Epidermal melanocyte (primary cell): Measurements from ENCODE around the gene NPC1L1.
A peak's percentile ranks its signal among the peaks of the same experiment; 100 is the strongest.
"Not testable (repeated sequence)": the region's sequence is repeated elsewhere in the genome, so short reads cannot be mapped to it uniquely, and the experiment has no call there.

ENCODE experiments used
- DNase-seq: peaks from one replicate; pipeline ENCODE4 v3.0.0; 2011; ENCODE audit warnings: low spot score; ENCODE audit not compliant: insufficient read length

The NPC1L1 gene

GRCh38 chr7:44511236-44511635 lies 29.9 kb downstream of the NPC1L1 start:
- no peak for DNase-seq

GRCh38 chr7:44508328-44509030 lies 32.7 kb downstream of the NPC1L1 start:
- DNase-seq: no peak

GRCh38 chr7:44506592-44507288 lies 34.4 kb downstream of the NPC1L1 start:
- DNase-seq: not testable (repeated sequence)

- DNase-seq: no peak
Measured at GRCh38 chr7:44505595-44505994, 35.5 kb downstream of the NPC1L1 start.

- DNase-seq: no peak
Measured at GRCh38 chr7:44498230-44498954, 42.7 kb downstream of the NPC1L1 start.

- no peak for DNase-seq
Measured at GRCh38 chr7:44497155-44498027, 43.7 kb downstream of the NPC1L1 start.

GRCh38 chr7:44496385-44496784 lies 44.7 kb downstream of the NPC1L1 start:
- no peak for DNase-seq

- DNase-seq: no peak
Measured at GRCh38 chr7:44494960-44495359, 46.2 kb downstream of the NPC1L1 start.

- no peak for DNase-seq
Measured at GRCh38 chr7:44491229-44491628, 49.9 kb downstream of the NPC1L1 start.

GRCh38 chr7:44490351-44491200 lies 50.6 kb downstream of the NPC1L1 start, which contains the start of gene NUDCD3:
Gene NUDCD3 (minus strand): TSS chr7:44490658. CDS start chr7:44490600, 58 bp downstream.
- DNase-seq: peak; percentile 92

GRCh38 chr7:44489955-44490350 lies 51.2 kb downstream of the NPC1L1 start:
- no peak for DNase-seq

- no peak for DNase-seq
Measured at GRCh38 chr7:44488955-44489354, 52.2 kb downstream of the NPC1L1 start.

GRCh38 chr7:44486693-44487092 lies 54.4 kb downstream of the NPC1L1 start:
- DNase-seq: no peak

GRCh38 chr7:44486001-44486400 lies 55.1 kb downstream of the NPC1L1 start:
- no peak for DNase-seq

GRCh38 chr7:44484482-44485313 lies 56.4 kb downstream of the NPC1L1 start:
- DNase-seq: no peak

- no peak for DNase-seq
Measured at GRCh38 chr7:44482502-44483485, 58.3 kb downstream of the NPC1L1 start.

GRCh38 chr7:44477938-44478337 lies 63.2 kb downstream of the NPC1L1 start:
- DNase-seq: no peak
